OCI-LY7 (cell line): ENCODE measurements around the gene ARHGEF11.

ENCODE experiments used
- EZH2phosphoT487 ChIP-seq: fragments of 200-600 bp; sonication (generic); IDR thresholded peaks from 2 replicates; pipeline ENCODE4 v1.6.1; 2018; ENCODE audit warnings: low read depth, borderline replicate concordance, mild to moderate bottlenecking, mixed run types, antibody characterized with exemption, low read length, moderate library complexity, mixed read lengths
- TF ChIP-seq, protein P1 (sequence below): fragments of 200-600 bp; sonication (generic); conservative IDR thresholded peaks from 2 replicates; pipeline ENCODE4 v1.5.1; 2014; ENCODE audit warnings: mild to moderate bottlenecking, antibody characterized with exemption, low read length, moderate library complexity, mixed read lengths

DNA sequence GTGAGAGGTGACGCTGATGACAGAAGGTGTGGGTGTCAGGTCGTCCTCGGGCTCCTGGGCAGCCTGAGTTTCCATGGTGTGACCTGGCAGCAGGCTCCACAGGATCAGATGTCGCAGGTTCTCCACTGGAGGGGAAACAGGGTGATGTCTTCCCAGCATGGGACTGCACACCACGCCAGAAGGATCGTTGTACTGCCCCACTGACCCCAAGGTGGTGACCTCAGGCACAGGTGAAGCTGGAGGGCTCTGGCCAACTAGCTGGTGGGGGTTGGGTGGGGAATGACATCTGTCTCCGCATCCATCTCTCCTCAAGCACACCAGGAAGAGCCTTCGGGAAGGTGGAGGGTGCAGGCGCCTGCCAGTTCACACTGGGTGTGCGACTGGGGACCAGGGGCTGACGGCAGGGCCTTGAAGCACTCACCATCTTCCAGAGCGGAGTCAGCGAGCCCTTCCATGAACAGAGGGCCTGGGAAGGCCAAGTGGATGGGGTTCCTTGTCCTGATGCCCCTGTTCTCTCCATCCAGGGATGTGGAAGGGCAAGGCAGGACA is 105.7 kb downstream of the ARHGEF11 start:
- TF ChIP-seq, protein P1, sequence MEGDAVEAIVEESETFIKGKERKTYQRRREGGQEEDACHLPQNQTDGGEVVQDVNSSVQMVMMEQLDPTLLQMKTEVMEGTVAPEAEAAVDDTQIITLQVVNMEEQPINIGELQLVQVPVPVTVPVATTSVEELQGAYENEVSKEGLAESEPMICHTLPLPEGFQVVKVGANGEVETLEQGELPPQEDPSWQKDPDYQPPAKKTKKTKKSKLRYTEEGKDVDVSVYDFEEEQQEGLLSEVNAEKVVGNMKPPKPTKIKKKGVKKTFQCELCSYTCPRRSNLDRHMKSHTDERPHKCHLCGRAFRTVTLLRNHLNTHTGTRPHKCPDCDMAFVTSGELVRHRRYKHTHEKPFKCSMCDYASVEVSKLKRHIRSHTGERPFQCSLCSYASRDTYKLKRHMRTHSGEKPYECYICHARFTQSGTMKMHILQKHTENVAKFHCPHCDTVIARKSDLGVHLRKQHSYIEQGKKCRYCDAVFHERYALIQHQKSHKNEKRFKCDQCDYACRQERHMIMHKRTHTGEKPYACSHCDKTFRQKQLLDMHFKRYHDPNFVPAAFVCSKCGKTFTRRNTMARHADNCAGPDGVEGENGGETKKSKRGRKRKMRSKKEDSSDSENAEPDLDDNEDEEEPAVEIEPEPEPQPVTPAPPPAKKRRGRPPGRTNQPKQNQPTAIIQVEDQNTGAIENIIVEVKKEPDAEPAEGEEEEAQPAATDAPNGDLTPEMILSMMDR: no peak
- TF ChIP-seq EZH2phosphoT487: no peak
